ENCODE measurements around the gene NCAPD2.
A peak's percentile ranks its signal among the peaks of the same experiment; 100 is the strongest.
"Not testable (repeated sequence)": the region's sequence is repeated elsewhere in the genome, so short reads cannot be mapped to it uniquely, and the experiment has no call there.

NCAPD2 gene

GRCh38 chr12:6465467-6466183 is 28.3 kb upstream of the NCAPD2 start:
- Histone ChIP-seq H3K4me3 (ENCODE audit: low read depth, low read length) (no peak overlapping the region), H3K27ac (ENCODE audit: extremely low read depth, low read depth, low read length) (no peak overlapping the region), H3K36me3 (ENCODE audit: control insufficient read depth in 2 of 2, insufficient read depth in 1 of 2, low read length in 2 of 2) (peaks cover 9 to 62% of the 10 kb centered on the region in 2 experiments), H3K4me1 (ENCODE audit: control insufficient read depth, insufficient read depth, low read length) (peaks cover 2% of the 10 kb centered on the region; the same call in 1 of the 2 replicates), H3K9me3 (ENCODE audit: control insufficient read depth, insufficient read depth, low read depth, low read length) (no peaks in the 10 kb centered on the region)
- ChIA-PET CTCF (interaction anchor here (0.6 to 2.2 kb wide), 66 partner anchors 9 to 1024 kb away, joined by 3 to 73 read pairs (median 4); partner anchors contain the start of genes CD27, MRPL51 and TAPBPL), POLR2A (interaction anchor here (0.9 to 2.2 kb wide), 9 partner anchors 9 to 143 kb away, joined by 3 to 13 read pairs (median 3); partner anchors contain the start of genes GAPDH and TAPBPL)
- TF ChIP-seq ZNF660 (tag by site-specific recombination; IDR thresholded peaks at IDR 0.05) (peak; percentile 56), BCL11A (tag by site-specific recombination; IDR thresholded peaks at IDR 0.05; ENCODE audit: low read depth) (no peak), IKZF3 (tag by site-specific recombination; IDR thresholded peaks at IDR 0.05) (peak; percentile 50; the same call in 1 of the 2 replicates), CTCF (tag by site-specific recombination; IDR thresholded peaks at IDR 0.05) (peak; percentile 71), ZBTB17 (tag by site-specific recombination; IDR thresholded peaks at IDR 0.05) (0 out of 2 replicates have a peak, but pooled peaks have one; percentile 18), ZNF654 (tag by site-specific recombination; IDR thresholded peaks at IDR 0.05; ENCODE audit: low read depth) (peak; percentile 93)

- CTCF ChIA-PET, result interaction anchor here (0.6 to 2.2 kb wide), 38 partner anchors 10 to 1025 kb away, joined by 3 to 73 read pairs (median 6); partner anchors contain the start of genes CD27, MRPL51 and TAPBPL
- H3K36me3 ChIP-seq (ENCODE audit: control insufficient read depth in 2 of 2, insufficient read depth in 1 of 2, low read length in 2 of 2), result peaks cover 9 to 56% of the 10 kb centered on the region in 2 experiments
- H3K9me3 ChIP-seq (ENCODE audit: control insufficient read depth, insufficient read depth, low read depth, low read length), result no peaks in the 10 kb centered on the region
- peaks cover 2% of the 10 kb centered on the region; the same call in 1 of the 2 replicates for H3K4me1 ChIP-seq (ENCODE audit: control insufficient read depth, insufficient read depth, low read length)
- POLR2A ChIA-PET, result interaction anchor here (0.5 to 2.2 kb wide), 7 partner anchors 9 to 143 kb away, joined by 3 to 13 read pairs (median 3); partner anchors contain the start of gene GAPDH
- no peak for TF ChIP-seq ZNF521 (tag by site-specific recombination; IDR thresholded peaks at IDR 0.05)
- no peak for TF ChIP-seq ZNF324 (tag by site-specific recombination; IDR thresholded peaks at IDR 0.05)
- TF ChIP-seq ZBTB17 (tag by site-specific recombination; IDR thresholded peaks at IDR 0.05), result no peak
- no peak for TF ChIP-seq BCL11A (tag by site-specific recombination; IDR thresholded peaks at IDR 0.05; ENCODE audit: low read depth)
- no peak for TF ChIP-seq ZNF18 (tag by site-specific recombination; IDR thresholded peaks at IDR 0.05)
- no peak for TF ChIP-seq GLIS1 (tag by site-specific recombination; IDR thresholded peaks at IDR 0.05)
- no peak for TF ChIP-seq REPIN1 (tag by site-specific recombination; IDR thresholded peaks at IDR 0.05; ENCODE audit: low read depth)
- H3K4me3 ChIP-seq (ENCODE audit: low read depth, low read length), result no peak overlapping the region
- no peak overlapping the region for H3K27ac ChIP-seq (ENCODE audit: extremely low read depth, low read depth, low read length)
Measured at GRCh38 chr12:6466184-6466573, 27.7 kb upstream of the NCAPD2 start.

GRCh38 chr12:6466751-6467150 is 27.2 kb upstream of the NCAPD2 start:
- not testable (repeated sequence) for H3K4me3 ChIP-seq (ENCODE audit: low read depth, low read length); H3K9me3 ChIP-seq (ENCODE audit: control insufficient read depth, insufficient read depth, low read depth, low read length); H3K4me1 ChIP-seq (ENCODE audit: control insufficient read depth, insufficient read depth, low read length); H3K27ac ChIP-seq (ENCODE audit: extremely low read depth, low read depth, low read length)
- peaks cover 9 to 50% of the 10 kb centered on the region in 2 experiments for H3K36me3 ChIP-seq (ENCODE audit: control insufficient read depth in 2 of 2, insufficient read depth in 1 of 2, low read length in 2 of 2)
- CTCF ChIA-PET, result interaction anchor here (0.8 to 2.2 kb wide), 8 partner anchors 10 to 144 kb away, joined by 4 to 73 read pairs (median 13); partner anchors contain the start of genes CD27 and TAPBPL
- POLR2A ChIA-PET, result interaction anchor here (0.5 to 2.2 kb wide), 4 partner anchors 10 to 141 kb away, joined by 3 to 13 read pairs (median 3); no protein-coding TSS in a partner anchor
